ENCODE results near the gene CHST7. TPM values are rescaled to one million over a fixed set of nuclear protein-coding genes. Genes with fewer than 3 reads are reported as not detected.

The CHST7 gene
- polyA plus RNA-seq, 1 donor from 2014 or later: 4.9 TPM

DNA sequence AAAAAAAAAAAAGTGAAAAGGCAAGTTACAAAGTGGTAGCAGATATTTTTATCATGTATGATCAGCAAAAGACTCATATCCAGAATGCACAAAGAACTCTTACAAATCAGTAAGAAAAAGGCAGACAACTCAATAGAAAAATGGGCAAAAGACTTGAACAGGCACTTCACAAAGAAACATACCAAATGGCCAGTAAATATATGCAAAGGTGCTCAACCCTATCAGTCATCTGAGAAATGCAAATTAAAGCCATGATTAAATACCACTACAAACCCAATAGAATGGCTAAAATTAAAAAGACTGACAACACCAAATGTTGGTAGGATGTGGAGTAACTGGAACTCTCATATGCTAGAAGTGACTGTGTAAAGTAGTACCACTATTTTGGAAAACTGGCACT is 45.4 kb downstream of the CHST7 start:
- Histone ChIP-seq H2AFZ (ENCODE audit: low read depth, low read length) (no peak overlapping the region), H3K9me3 (ENCODE audit: low read length) (no peaks in the 10 kb centered on the region), H4K20me1 (ENCODE audit: insufficient read depth) (no peaks in the 10 kb centered on the region), H3K4me2 (ENCODE audit: low read length) (no peak overlapping the region), H3K9ac (ENCODE audit: low read length) (no peak overlapping the region), H3K27ac (ENCODE audit: low read length) (no peak overlapping the region), H3K9me2 (ENCODE audit: insufficient read depth, low read length) (no peaks in the 10 kb centered on the region), H3F3A (ENCODE audit: insufficient read depth, low read length, poor library complexity, severe bottlenecking) (no peaks in the 10 kb centered on the region), H3K27me3 (ENCODE audit: insufficient read depth, low read depth, low read length) (no peaks in the 10 kb centered on the region), H3K36me3 (ENCODE audit: insufficient read depth, low read length) (no peaks in the 10 kb centered on the region), H3K4me3 (ENCODE audit: low read length) (no peak overlapping the region), H3K79me2 (replicated peaks; ENCODE audit: insufficient read depth, low read length) (no peaks in the 10 kb centered on the region)
- TF ChIP-seq, protein P1, sequence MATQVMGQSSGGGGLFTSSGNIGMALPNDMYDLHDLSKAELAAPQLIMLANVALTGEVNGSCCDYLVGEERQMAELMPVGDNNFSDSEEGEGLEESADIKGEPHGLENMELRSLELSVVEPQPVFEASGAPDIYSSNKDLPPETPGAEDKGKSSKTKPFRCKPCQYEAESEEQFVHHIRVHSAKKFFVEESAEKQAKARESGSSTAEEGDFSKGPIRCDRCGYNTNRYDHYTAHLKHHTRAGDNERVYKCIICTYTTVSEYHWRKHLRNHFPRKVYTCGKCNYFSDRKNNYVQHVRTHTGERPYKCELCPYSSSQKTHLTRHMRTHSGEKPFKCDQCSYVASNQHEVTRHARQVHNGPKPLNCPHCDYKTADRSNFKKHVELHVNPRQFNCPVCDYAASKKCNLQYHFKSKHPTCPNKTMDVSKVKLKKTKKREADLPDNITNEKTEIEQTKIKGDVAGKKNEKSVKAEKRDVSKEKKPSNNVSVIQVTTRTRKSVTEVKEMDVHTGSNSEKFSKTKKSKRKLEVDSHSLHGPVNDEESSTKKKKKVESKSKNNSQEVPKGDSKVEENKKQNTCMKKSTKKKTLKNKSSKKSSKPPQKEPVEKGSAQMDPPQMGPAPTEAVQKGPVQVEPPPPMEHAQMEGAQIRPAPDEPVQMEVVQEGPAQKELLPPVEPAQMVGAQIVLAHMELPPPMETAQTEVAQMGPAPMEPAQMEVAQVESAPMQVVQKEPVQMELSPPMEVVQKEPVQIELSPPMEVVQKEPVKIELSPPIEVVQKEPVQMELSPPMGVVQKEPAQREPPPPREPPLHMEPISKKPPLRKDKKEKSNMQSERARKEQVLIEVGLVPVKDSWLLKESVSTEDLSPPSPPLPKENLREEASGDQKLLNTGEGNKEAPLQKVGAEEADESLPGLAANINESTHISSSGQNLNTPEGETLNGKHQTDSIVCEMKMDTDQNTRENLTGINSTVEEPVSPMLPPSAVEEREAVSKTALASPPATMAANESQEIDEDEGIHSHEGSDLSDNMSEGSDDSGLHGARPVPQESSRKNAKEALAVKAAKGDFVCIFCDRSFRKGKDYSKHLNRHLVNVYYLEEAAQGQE (IDR thresholded peaks at IDR 0.05; ENCODE audit: borderline replicate concordance): no peak
- TF ChIP-seq TAF1 (IDR thresholded peaks at IDR 0.05; ENCODE audit: low read depth): no peak
- TF ChIP-seq RAD21 (conservative IDR thresholded peaks at IDR 0.05): no peak
- no peak for TF ChIP-seq POLR2AphosphoS5 (IDR thresholded peaks at IDR 0.05)
- TF ChIP-seq EZH2 (IDR thresholded peaks at IDR 0.05; ENCODE audit: borderline replicate concordance, insufficient read depth, low read length, poor library complexity, severe bottlenecking): no peak
- TF ChIP-seq EP300 (conservative IDR thresholded peaks at IDR 0.05; ENCODE audit: poor library complexity, severe bottlenecking): no peak
- TF ChIP-seq, protein P2, sequence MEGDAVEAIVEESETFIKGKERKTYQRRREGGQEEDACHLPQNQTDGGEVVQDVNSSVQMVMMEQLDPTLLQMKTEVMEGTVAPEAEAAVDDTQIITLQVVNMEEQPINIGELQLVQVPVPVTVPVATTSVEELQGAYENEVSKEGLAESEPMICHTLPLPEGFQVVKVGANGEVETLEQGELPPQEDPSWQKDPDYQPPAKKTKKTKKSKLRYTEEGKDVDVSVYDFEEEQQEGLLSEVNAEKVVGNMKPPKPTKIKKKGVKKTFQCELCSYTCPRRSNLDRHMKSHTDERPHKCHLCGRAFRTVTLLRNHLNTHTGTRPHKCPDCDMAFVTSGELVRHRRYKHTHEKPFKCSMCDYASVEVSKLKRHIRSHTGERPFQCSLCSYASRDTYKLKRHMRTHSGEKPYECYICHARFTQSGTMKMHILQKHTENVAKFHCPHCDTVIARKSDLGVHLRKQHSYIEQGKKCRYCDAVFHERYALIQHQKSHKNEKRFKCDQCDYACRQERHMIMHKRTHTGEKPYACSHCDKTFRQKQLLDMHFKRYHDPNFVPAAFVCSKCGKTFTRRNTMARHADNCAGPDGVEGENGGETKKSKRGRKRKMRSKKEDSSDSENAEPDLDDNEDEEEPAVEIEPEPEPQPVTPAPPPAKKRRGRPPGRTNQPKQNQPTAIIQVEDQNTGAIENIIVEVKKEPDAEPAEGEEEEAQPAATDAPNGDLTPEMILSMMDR (IDR thresholded peaks at IDR 0.05; ENCODE audit: poor library complexity, severe bottlenecking): no peak
- TF ChIP-seq MXI1 (conservative IDR thresholded peaks at IDR 0.05; ENCODE audit: poor library complexity, severe bottlenecking): no peak
- TF ChIP-seq SMC3 (conservative IDR thresholded peaks at IDR 0.05; ENCODE audit: poor library complexity): no peak

DNA sequence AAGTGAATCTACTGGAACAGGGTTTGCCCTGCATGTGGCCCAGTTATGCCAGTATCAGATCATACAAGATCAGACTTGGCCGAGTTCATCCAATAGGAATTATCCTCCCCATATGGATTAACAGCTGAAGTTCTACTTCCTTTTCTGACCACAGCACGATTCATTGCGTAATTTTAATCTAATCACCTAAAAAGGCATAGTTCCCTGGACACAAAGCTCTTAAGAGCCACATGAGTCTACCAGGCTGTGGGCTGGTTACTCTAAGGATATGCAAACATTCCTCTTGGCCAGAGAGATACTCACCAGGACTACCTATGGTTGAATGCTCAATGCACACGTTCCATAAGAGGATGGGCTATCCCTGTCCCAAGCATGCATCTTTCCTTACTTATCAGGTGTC is 46.9 kb downstream of the CHST7 start:
- Histone ChIP-seq H3F3A (ENCODE audit: insufficient read depth, low read length, poor library complexity, severe bottlenecking) (no peaks in the 10 kb centered on the region), H3K4me2 (ENCODE audit: low read length) (no peak overlapping the region), H3K79me2 (replicated peaks; ENCODE audit: insufficient read depth, low read length) (no peaks in the 10 kb centered on the region), H3K4me3 (ENCODE audit: low read length) (no peak overlapping the region), H3K9me3 (ENCODE audit: low read length) (no peaks in the 10 kb centered on the region), H3K27ac (ENCODE audit: low read length) (no peak overlapping the region), H4K20me1 (ENCODE audit: insufficient read depth) (no peaks in the 10 kb centered on the region), H3K27me3 (ENCODE audit: insufficient read depth, low read depth, low read length) (no peaks in the 10 kb centered on the region), H2AFZ (ENCODE audit: low read depth, low read length) (no peak overlapping the region), H3K9ac (ENCODE audit: low read length) (no peak overlapping the region), H3K36me3 (ENCODE audit: insufficient read depth, low read length) (no peaks in the 10 kb centered on the region), H3K9me2 (ENCODE audit: insufficient read depth, low read length) (no peaks in the 10 kb centered on the region)
- TF ChIP-seq TAF1 (IDR thresholded peaks at IDR 0.05; ENCODE audit: low read depth) (no peak), MXI1 (conservative IDR thresholded peaks at IDR 0.05; ENCODE audit: poor library complexity, severe bottlenecking) (no peak), EZH2 (IDR thresholded peaks at IDR 0.05; ENCODE audit: borderline replicate concordance, insufficient read depth, low read length, poor library complexity, severe bottlenecking) (no peak), RAD21 (conservative IDR thresholded peaks at IDR 0.05) (no peak), POLR2AphosphoS5 (IDR thresholded peaks at IDR 0.05) (no peak), SMC3 (conservative IDR thresholded peaks at IDR 0.05; ENCODE audit: poor library complexity) (no peak), EP300 (conservative IDR thresholded peaks at IDR 0.05; ENCODE audit: poor library complexity, severe bottlenecking) (no peak)
- TF ChIP-seq, protein P2 (IDR thresholded peaks at IDR 0.05; ENCODE audit: poor library complexity, severe bottlenecking): no peak
- TF ChIP-seq, protein P1 (IDR thresholded peaks at IDR 0.05; ENCODE audit: borderline replicate concordance): no peak

All from neural cell (in vitro differentiated cells).